Esophagus (tissue), 2 donors: Measurements from ENCODE around the gene LY6G5B. TPM values are rescaled to one million over a fixed set of nuclear protein-coding genes. Genes with fewer than 3 reads are reported as not detected.

Source experiments
- H3K27ac ChIP-seq, 2 donors: one replicate each; pipeline ENCODE4 v1.5.1; 2013; ENCODE audit warnings: low read depth in 2 of 2, mild to moderate bottlenecking in 2 of 2, inconsistent platforms in 1 of 2, low read length in 1 of 2, moderate library complexity in 1 of 2
- H3K27me3 ChIP-seq, 2 donors: one replicate each; pipeline ENCODE4 v1.6.1; 2013; ENCODE audit warnings: low read length in 2 of 2, control low read depth in 1 of 2, mild to moderate bottlenecking in 1 of 2; ENCODE audit not compliant: insufficient read depth in 2 of 2, control insufficient read depth in 1 of 2
- H3K36me3 ChIP-seq, 2 donors: one replicate each; pipeline ENCODE4 v1.6.1; 2013; ENCODE audit warnings: low read length in 1 of 2; ENCODE audit not compliant: control insufficient read depth in 2 of 2, insufficient read depth in 2 of 2
- H3K4me1 ChIP-seq, 2 donors: one replicate each; pipeline ENCODE4 v1.6.1; 2013; ENCODE audit warnings: low read length in 1 of 2; ENCODE audit not compliant: control insufficient read depth in 2 of 2, insufficient read depth in 2 of 2
- H3K4me3 ChIP-seq, 2 donors: one replicate each; pipeline ENCODE4 v1.5.1; 2013; ENCODE audit warnings: low read length in 2 of 2, mild to moderate bottlenecking in 2 of 2, low read depth in 1 of 2, moderate library complexity in 1 of 2
- H3K9me3 ChIP-seq, 2 donors: one replicate each; pipeline ENCODE4 v1.6.1; 2013; ENCODE audit warnings: mild to moderate bottlenecking in 2 of 2, low read depth in 1 of 2, low read length in 1 of 2, moderate library complexity in 1 of 2; ENCODE audit not compliant: control insufficient read depth in 2 of 2, insufficient read depth in 1 of 2
- WGBS, 2 donors: extraction: QIAGEN DNeasy Blood & Tissue Kit; methylation state at CpG; one replicate each; pipeline ENCODE4 v1.1.7; 2013; 5-methylcytosine and 5-hydroxymethylcytosine counted together
- polyA plus RNA-seq, 2 donors: library from polyadenylated mRNA; stranded (reverse); fragments of 200-250 nt; gene quantifications; one replicate each; pipeline ENCODE4 v1.2.3, GENCODE V29; 2013
- donor health status: healthy with polysubstance abuse.
- donor health status: Bipolar disorder and iron deficiency.

The LY6G5B gene
- polyA plus RNA-seq, 2 donors = 5.3 to 7.4 TPM

GRCh38 chr6:31676322-31676903 lies 6.6 kb downstream of the LY6G5B start:
- Histone ChIP-seq H3K4me3 (no peak overlapping the region), H3K36me3 (peaks cover 0 to 9% of the 10 kb centered on the region in 2 donors)
- 79 to 83% methylated on average over 4 of the region's 4 CpGs for WGBS, 2 donors

DNA sequence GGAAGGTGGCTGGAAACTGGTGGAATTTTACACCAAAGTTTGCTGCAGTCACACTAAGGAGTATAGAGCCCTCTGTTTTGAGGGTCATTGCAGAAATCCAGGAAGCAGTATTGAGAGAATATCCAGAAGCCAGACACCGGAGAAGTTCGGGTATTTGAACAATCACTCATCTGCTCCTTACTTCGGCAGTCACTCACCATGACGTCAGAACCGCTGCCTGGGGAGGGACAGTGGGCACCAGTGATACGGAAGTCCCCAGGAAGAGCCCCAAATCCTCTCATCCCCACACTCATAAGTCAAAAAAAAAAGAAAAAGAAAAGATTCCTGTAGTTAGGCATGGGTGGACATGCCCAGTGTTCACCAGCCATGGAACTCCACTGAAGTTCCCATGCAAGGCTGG lies 7.1 kb downstream of the LY6G5B start:
- no peak overlapping the region for H3K27ac ChIP-seq
- no peaks in the 10 kb centered on the region for H3K9me3 ChIP-seq
- no peaks in the 10 kb centered on the region for H3K27me3 ChIP-seq
- no peak overlapping the region for H3K4me3 ChIP-seq
- 52 to 66% methylated on average over 6 of the region's 6 CpGs for WGBS, 2 donors
- peaks cover 0 to 5% of the 10 kb centered on the region in 2 donors for H3K36me3 ChIP-seq
- peaks cover 0 to 3% of the 10 kb centered on the region in 2 donors for H3K4me1 ChIP-seq

More at GRCh38 chr6:31676322-31676903, 6.6 kb downstream of the LY6G5B start:
- Histone ChIP-seq H3K9me3 (no peaks in the 10 kb centered on the region), H3K27ac (no peak overlapping the region), H3K4me1 (peaks cover 0 to 3% of the 10 kb centered on the region in 2 donors), H3K27me3 (no peaks in the 10 kb centered on the region)

GRCh38 chr6:31677955-31678354 lies 8.2 kb downstream of the LY6G5B start:
- H3K4me3 ChIP-seq = no peak overlapping the region
- 70 to 79% methylated on average over 8 of the region's 8 CpGs for WGBS, 2 donors
- no peaks in the 10 kb centered on the region for H3K27me3 ChIP-seq
- H3K9me3 ChIP-seq = no peaks in the 10 kb centered on the region
- H3K4me1 ChIP-seq = peaks cover 0 to 3% of the 10 kb centered on the region in 2 donors
- no peaks in the 10 kb centered on the region for H3K36me3 ChIP-seq
- no peak overlapping the region for H3K27ac ChIP-seq

GRCh38 chr6:31680226-31681134 lies 10.7 kb downstream of the LY6G5B start, which contains the start of gene LY6G5C:
Gene LY6G5C (minus strand): TSS chr6:31681067. CDS start chr6:31680373, 694 bp downstream.
- Histone ChIP-seq H3K4me1 (peaks cover 0 to 5% of the 10 kb centered on the region in 2 donors), H3K36me3 (peaks cover 2 to 3% of the 10 kb centered on the region in 2 donors), H3K27ac (peak within 1 kb of the TSS; percentile 63 to 80), H3K4me3 (peak within 1 kb of the TSS; percentile 51 to 54), H3K27me3 (no peaks in the 10 kb centered on the region), H3K9me3 (no peaks in the 10 kb centered on the region)
- 11% methylated on average over 17 of the region's 17 CpGs for WGBS, 2 donors

DNA sequence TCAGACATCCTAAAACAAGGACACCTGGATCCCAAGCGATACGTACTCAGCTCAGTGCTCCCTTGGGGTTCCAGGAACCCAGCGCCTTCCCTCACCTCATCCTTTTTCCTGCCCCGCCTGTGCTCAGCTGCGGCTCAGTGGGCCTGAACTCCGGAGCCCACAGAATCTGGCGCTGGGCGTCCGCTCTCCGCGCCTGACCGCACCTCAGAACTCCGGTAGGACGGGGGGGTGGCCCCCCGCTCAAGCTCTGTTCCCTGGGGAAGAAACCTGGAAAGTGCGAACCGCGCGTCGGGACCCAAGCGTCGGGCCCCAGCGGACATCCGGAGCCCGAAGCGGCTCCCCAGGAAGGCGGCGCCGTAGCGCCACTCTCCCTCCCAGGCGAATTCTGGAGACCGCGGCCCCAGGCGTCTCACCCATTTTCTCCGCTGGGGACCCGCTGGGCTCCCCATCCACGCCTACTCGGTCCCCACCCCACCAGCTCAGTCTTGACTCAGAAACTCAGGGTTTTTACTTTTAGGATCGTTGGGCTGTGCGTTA lies 11.4 kb downstream of the LY6G5B start:
- WGBS, 2 donors = 0 to 1% methylated on average over 40 of the region's 40 CpGs
- peaks cover 0 to 5% of the 10 kb centered on the region in 2 donors for H3K4me1 ChIP-seq
- H3K36me3 ChIP-seq = peaks cover 3 to 5% of the 10 kb centered on the region in 2 donors
- peak overlapping the region; percentile 63 to 80 for H3K27ac ChIP-seq
- no peaks in the 10 kb centered on the region for H3K27me3 ChIP-seq
- peak overlapping the region; percentile 51 to 54 for H3K4me3 ChIP-seq
- no peaks in the 10 kb centered on the region for H3K9me3 ChIP-seq

- Histone ChIP-seq H3K9me3 (no peaks in the 10 kb centered on the region), H3K36me3 (peaks cover 19 to 27% of the 10 kb centered on the region in 2 donors), H3K27ac (no peak overlapping the region), H3K27me3 (no peaks in the 10 kb centered on the region), H3K4me3 (no peak overlapping the region), H3K4me1 (peaks cover 0 to 5% of the 10 kb centered on the region in 2 donors)
- 62 to 63% methylated on average over 13 of the region's 13 CpGs for WGBS, 2 donors
Observed at GRCh38 chr6:31683591-31683990, 13.8 kb downstream of the LY6G5B start.

- WGBS, 2 donors = 84 to 87% methylated on average over 5 of the region's 5 CpGs
- H3K36me3 ChIP-seq = peaks cover 30 to 51% of the 10 kb centered on the region in 2 donors
Observed at GRCh38 chr6:31686483-31686882, 16.7 kb downstream of the LY6G5B start.

GRCh38 chr6:31687321-31687720 lies 17.5 kb downstream of the LY6G5B start:
- 86 to 87% methylated on average over 8 of the region's 8 CpGs for WGBS, 2 donors
- H3K36me3 ChIP-seq = peaks cover 30 to 54% of the 10 kb centered on the region in 2 donors

More at GRCh38 chr6:31686483-31686882, 16.7 kb downstream of the LY6G5B start:
- H3K27me3 ChIP-seq = no peaks in the 10 kb centered on the region
- H3K9me3 ChIP-seq = no peaks in the 10 kb centered on the region
- H3K27ac ChIP-seq = no peak overlapping the region
- H3K4me3 ChIP-seq = no peak overlapping the region
- peaks cover 0 to 3% of the 10 kb centered on the region in 2 donors for H3K4me1 ChIP-seq

GRCh38 chr6:31687860-31688693 lies 18.3 kb downstream of the LY6G5B start:
- Histone ChIP-seq H3K27ac (no peak overlapping the region), H3K4me1 (peaks cover 0 to 2% of the 10 kb centered on the region in 2 donors), H3K27me3 (no peaks in the 10 kb centered on the region), H3K9me3 (no peaks in the 10 kb centered on the region), H3K36me3 (peaks cover 32 to 59% of the 10 kb centered on the region in 2 donors), H3K4me3 (no peak overlapping the region)
- 81 to 83% methylated on average over 14 of the region's 14 CpGs for WGBS, 2 donors

More at GRCh38 chr6:31687321-31687720, 17.5 kb downstream of the LY6G5B start:
- Histone ChIP-seq H3K4me1 (peaks cover 0 to 3% of the 10 kb centered on the region in 2 donors), H3K9me3 (no peaks in the 10 kb centered on the region), H3K27me3 (no peaks in the 10 kb centered on the region), H3K27ac (no peak overlapping the region), H3K4me3 (no peak overlapping the region)
